Activated T-cell treated with anti-CD3 and anti-CD28 coated beads, Interleukin-2, amount 50 U/mL, for 1 hour (primary cell): ENCODE measurements around the gene PLEKHG5.

Source experiments
- DNase-seq: peaks from one replicate; pipeline ENCODE4 v3.0.0-alpha.2; 2020

Gene PLEKHG5, protein sequence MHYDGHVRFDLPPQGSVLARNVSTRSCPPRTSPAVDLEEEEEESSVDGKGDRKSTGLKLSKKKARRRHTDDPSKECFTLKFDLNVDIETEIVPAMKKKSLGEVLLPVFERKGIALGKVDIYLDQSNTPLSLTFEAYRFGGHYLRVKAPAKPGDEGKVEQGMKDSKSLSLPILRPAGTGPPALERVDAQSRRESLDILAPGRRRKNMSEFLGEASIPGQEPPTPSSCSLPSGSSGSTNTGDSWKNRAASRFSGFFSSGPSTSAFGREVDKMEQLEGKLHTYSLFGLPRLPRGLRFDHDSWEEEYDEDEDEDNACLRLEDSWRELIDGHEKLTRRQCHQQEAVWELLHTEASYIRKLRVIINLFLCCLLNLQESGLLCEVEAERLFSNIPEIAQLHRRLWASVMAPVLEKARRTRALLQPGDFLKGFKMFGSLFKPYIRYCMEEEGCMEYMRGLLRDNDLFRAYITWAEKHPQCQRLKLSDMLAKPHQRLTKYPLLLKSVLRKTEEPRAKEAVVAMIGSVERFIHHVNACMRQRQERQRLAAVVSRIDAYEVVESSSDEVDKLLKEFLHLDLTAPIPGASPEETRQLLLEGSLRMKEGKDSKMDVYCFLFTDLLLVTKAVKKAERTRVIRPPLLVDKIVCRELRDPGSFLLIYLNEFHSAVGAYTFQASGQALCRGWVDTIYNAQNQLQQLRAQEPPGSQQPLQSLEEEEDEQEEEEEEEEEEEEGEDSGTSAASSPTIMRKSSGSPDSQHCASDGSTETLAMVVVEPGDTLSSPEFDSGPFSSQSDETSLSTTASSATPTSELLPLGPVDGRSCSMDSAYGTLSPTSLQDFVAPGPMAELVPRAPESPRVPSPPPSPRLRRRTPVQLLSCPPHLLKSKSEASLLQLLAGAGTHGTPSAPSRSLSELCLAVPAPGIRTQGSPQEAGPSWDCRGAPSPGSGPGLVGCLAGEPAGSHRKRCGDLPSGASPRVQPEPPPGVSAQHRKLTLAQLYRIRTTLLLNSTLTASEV

GRCh38 chr1:6491480-6491962 lies at the start of gene PLEKHG5:
Gene PLEKHG5, minus strand, starts transcription at chr1:6491667. Its CDS starts 14,096 bp downstream, at chr1:6477571.
- no peak for DNase-seq

GRCh38 chr1:6538956-6539355 lies 47.5 kb upstream of the PLEKHG5 start:
- DNase-seq: no peak

DNA sequence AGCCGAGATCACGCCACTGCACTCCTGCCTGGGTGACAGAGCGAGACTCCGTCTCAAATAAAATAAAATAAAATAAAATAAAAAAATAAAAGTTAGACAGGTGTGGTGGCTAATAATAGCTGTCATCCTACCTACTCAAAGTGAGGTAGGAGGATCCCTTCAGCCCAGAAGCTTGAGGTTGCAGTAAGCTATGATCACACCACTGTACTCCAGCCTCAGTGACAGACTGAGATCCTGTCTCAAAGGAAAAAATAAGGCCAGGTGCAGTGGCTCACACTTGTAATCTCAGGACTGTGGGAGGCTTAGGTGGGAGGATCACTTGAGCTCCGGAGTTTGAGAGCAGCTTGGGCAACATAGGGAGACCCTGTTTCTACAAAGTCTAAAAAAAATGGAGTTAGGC lies 44.8 kb upstream of the PLEKHG5 start:
- no peak for DNase-seq

GRCh38 chr1:6535214-6535613 lies 43.7 kb upstream of the PLEKHG5 start:
- DNase-seq: no peak

GRCh38 chr1:6534248-6534822 lies 42.9 kb upstream of the PLEKHG5 start:
- no peak for DNase-seq

GRCh38 chr1:6531996-6532395 lies 40.5 kb upstream of the PLEKHG5 start:
- no peak for DNase-seq

DNA sequence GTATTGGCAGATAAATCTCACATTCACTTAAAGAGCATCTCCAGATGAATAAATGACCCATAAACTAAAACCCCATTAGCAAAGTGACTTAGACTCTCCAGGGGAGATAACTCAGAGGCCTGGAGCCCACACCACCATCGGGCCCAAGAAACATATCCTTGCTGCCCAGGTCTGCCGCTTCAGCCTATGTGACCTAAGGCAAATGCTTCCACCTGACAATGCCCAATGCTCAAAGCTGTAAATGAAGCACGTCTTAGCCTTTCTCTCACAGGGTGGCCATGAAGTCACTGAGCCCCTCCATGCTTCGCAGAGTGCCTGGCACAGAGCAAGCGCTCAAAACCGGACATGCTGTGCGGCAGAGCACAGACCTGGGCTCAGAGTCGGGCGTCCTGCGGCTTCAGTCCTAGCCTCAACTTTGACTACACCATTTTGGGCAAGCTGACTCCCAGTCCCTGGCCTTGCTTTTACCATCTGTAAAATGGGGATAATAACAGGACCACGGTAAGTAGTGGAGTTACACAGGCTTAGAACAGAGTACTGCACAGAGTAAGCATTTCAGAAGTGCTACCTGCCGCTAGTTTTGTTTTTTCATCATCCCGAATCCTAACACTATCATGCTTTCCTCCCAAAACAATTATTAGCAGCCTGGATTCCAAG lies 39.2 kb upstream of the PLEKHG5 start:
- DNase-seq: no peak

GRCh38 chr1:6528492-6528891 lies 37.0 kb upstream of the PLEKHG5 start:
- DNase-seq: no peak

DNA sequence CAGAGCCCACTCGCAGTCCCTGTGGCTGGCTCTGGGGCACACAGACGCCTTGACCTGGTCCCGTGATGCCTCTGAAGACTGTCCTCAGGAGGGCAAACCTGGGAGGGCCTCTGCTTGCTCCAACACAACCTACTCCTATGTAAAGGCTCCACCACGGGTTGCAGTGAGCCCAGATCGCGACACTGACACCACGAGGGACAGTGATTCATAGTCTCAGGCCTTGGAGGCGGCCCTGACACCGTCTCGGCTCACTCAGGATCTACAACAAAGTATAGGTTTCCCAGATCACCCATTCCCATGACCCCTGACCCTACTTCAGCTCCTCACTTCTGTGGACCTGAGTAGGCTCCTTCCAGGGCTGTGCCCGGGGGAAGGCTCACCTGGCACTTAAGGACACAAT lies 34.8 kb upstream of the PLEKHG5 start:
- DNase-seq: no peak

DNA sequence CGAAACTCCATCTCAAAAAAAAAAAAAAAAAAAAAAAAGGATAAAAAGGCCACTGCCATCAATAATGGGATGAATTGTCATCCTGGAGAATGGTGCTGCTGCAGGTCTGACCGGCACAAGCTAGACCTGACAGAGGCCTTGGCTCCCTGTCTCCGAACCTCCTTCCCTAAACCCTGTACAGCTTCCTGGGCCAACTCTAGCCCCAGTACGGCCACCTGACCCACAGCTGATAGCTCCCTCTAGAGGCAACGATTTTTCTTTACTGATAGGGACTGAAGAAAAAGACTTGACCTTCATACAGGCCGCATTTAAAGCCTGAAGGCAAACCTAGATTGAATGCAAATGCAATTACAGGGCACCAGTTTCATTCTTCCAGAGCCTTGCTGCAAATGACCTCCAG lies 32.1 kb upstream of the PLEKHG5 start:
- no peak for DNase-seq

- DNase-seq: no peak
Observed at GRCh38 chr1:6521536-6521935, 30.1 kb upstream of the PLEKHG5 start.

DNA sequence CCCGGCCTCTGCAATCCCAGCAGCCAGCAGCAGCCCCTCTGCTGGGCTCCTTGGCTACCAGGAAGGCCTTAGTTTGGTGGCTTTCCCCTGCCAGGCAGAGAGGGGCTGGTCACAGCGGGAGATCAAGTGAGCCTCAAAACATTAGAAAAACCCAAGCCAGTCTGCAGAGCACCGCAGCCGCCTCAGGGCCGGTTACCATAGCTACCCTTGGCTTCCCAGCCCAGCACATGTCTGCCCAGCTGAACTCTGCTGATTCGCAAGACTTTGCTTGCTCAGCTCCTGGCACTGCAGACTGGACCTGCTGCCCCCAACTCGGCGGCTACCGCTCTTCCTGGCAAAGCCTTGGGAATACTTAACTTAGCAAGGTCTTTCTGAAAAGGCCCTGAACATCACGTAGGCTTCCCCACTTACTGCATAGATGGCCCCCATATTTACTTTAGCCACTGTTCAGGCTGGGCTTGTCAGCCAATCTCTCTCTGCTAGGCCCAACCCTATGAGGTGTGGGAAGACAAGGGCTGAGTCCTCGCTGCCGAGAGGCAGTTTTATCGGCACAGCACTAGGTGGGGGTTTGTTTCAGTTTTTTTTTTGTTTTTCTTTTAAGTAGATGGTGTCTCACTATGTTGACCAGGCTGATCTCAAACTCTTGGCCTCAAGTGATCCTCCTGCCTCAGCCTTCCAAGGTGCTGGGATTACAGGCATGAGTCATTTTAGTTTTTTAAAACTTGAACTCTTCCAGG lies 28.6 kb upstream of the PLEKHG5 start:
- no peak for DNase-seq

GRCh38 chr1:6519491-6519934 lies 28.0 kb upstream of the PLEKHG5 start:
- no peak for DNase-seq

DNA sequence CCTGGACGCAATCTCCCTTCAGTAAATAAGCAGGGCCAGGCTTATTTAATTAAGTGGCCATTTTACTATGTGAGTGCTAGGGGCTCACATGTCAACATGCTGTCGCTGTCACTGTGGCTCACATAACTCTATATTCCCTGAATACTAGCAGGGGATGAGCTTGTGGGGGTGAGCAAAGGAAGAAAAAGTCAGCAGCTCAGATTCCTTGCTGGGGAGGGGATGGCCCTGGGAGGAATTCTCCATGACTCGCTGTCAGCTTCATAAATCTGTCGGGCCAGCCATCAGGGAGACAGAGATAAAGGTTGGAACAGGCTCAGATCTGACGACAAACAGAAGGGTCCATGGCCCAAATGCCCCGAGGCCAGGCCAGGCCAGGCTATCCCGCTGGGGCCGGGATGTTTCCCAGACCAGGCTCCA lies 26.0 kb upstream of the PLEKHG5 start:
- DNase-seq: no peak

- DNase-seq: no peak
Observed at GRCh38 chr1:6515771-6516170, 24.3 kb upstream of the PLEKHG5 start.

DNA sequence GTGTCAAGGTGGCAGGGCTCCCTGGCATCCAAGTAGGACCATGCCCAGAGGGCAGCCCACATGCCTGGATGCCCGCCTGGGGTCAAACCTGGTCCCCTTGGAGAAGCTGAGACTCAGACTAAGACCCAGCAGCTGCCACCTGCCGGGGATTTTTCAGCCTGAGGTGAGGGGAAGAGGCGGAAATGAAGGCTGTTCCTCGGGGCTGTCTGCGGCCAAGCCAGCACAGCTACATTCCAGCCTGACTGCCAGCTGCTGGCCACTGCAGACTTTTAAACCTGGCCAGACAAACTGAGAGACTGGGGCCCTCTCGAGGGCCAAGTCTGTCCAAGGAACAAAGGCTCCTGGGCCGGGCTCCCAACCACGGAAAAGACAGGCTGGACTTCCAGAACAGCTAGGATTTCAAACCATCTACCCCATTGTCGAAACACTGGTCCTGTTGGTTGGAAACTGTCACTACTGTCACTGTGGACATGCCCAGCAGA lies 21.9 kb upstream of the PLEKHG5 start:
- DNase-seq: no peak

DNA sequence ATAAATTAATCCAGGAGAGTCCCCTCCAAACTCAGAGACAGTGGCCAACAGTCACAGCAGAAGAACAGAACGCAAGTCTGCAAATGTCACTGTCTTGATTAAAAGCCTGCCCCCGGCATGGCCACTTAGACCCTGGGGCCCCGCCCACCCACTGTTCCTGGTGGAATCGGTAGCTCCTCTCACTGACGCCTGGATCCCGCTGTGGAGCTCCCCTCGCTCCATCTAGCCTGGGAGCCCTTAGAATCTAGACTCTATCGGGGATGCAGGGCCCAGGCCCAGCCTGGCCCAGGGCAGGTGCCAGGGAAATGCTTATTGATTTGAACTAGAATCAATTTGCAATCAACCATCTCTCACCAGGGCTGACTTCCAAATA lies 21.4 kb upstream of the PLEKHG5 start:
- no peak for DNase-seq

GRCh38 chr1:6512245-6512907 lies 20.9 kb upstream of the PLEKHG5 start:
- no peak for DNase-seq

DNA sequence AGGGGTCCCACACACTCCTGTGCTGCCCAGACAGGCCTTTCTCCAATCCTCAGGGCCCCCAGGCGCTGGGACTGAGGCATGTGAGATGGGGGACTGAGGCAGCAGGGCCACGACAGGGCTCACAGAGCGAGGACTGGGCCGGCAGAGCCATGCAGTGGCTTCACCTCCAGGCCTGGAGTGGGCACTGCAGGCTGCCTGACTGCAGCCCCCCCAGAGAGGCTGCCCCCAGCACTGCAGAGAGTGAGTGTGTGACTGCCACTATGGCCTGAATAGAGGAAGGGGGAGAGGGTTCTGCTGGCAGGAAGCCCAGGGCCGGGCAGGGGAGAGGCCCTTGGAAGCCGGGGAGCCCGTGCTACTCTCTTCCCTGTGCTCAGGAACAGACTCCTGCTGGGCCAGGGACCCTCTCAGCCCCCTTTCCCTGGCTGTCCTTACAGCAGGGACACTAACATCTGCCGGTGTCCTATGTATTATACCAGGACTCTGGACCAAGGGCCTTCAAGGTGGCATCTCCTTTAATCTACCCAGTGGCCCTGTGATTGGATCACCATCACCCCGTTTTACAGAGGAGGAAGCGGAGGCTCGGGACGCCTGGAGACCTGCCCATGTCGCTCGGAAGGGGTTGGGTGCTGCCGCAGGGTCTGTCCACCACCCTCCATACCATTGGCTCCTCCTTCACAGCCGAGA lies 20.2 kb upstream of the PLEKHG5 start:
- no peak for DNase-seq

DNA sequence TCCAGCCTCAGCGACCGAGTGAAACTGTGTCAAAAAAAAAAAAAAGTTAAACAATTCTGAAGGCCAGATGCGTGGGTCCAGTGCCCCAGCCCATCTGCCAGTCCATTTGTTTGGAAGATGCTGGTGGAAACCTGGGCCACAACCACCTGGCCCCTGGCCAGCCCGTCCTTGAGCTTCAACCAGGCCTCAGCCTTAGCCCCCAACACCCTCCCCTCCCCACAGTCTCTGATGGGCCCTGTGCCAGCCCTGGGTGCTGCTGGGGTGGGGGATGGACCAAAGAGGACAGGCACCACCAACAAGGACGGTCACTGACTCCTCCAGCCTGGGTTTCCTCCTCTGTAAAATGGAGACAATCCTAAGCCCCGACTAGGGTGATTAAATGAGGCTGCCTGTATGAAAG lies 19.6 kb upstream of the PLEKHG5 start:
- DNase-seq: no peak

- no peak for DNase-seq
Observed at GRCh38 chr1:6510493-6510892, 19.0 kb upstream of the PLEKHG5 start.
